Prostate gland (tissue), 2 donors: ENCODE data around the gene PDZRN3. TPM values are rescaled to one million over a fixed set of nuclear protein-coding genes. Genes with fewer than 3 reads are reported as not detected.

Experiments
- DNase-seq: peaks from one replicate; pipeline ENCODE4 v3.0.0-alpha.2; 2019; ENCODE audit warnings: low spot score
- H3K27ac ChIP-seq, 2 donors: fragments of 200-600 bp; sonication (generic); 2 replicates each; pipeline ENCODE4 v1.5.1; 2017 to 2019
- H3K27me3 ChIP-seq: fragments of 200-600 bp; sonication (generic); replicated peaks from 2 replicates; pipeline ENCODE4 v1.5.1; 2019; ENCODE audit not compliant: insufficient read depth
- H3K36me3 ChIP-seq, 2 donors: fragments of 200-600 bp; sonication (generic); 1 replicate in 1 of 2; 2 replicates in 1 of 2; pipeline versions ENCODE4 v1.5.1 to v1.8.1; 2017 to 2019
- H3K4me1 ChIP-seq: fragments of 200-600 bp; sonication (generic); replicated peaks from 2 replicates; pipeline ENCODE4 v1.5.1; 2019
- H3K4me3 ChIP-seq, 2 donors: fragments of 200-600 bp; sonication (generic); 2 replicates each; pipeline ENCODE4 v1.5.1; 2017 to 2019
- H3K9me3 ChIP-seq: fragments of 200-600 bp; sonication (generic); 2 replicates; pipeline ENCODE4 v1.5.1; 2017
- CTCF ChIP-seq, 4 experiments: fragments of 200-600 bp in 2 of 4; fragments of 450-650 bp in 2 of 4; sonication (generic) in 2 of 4; IDR thresholded peaks; 1 replicate in 3 of 4; 2 replicates in 1 of 4; pipeline ENCODE4 v1.5.1; 2016 to 2019; ENCODE audit warnings: antibody characterized with exemption in 4 of 4, mild to moderate bottlenecking in 2 of 4, moderate library complexity in 2 of 4
- POLR2A ChIP-seq: fragments of 450-650 bp; IDR thresholded peaks from one replicate; pipeline ENCODE4 v1.6.1; 2016; ENCODE audit warnings: antibody characterized with exemption, mild to moderate bottlenecking
- POLR2AphosphoS5 ChIP-seq: sonication (generic); formaldehyde crosslinking; IDR thresholded peaks from one replicate; pipeline ENCODE4 v1.6.1; 2017; ENCODE audit warnings: antibody characterized with exemption
- WGBS: methylation state at CpG from one replicate; pipeline ENCODE4 v1.1.5; 2018; 5-methylcytosine and 5-hydroxymethylcytosine counted together
- intact Hi-C: fragments of 100-400 bp; cut with DNase I; formaldehyde crosslinking; loops from one replicate; pipeline ENCODE4 v1.14.2; 2022
- total RNA-seq, 2 donors: library from RNA; depleted of rRNA; stranded (reverse); fragments of >200 nt; gene quantifications; one replicate each; pipeline ENCODE4 v1.1.0, GENCODE V29; 2016

Gene PDZRN3
- total RNA-seq, 2 donors from 2014 or later, result 80.9 to 143 TPM

DNA sequence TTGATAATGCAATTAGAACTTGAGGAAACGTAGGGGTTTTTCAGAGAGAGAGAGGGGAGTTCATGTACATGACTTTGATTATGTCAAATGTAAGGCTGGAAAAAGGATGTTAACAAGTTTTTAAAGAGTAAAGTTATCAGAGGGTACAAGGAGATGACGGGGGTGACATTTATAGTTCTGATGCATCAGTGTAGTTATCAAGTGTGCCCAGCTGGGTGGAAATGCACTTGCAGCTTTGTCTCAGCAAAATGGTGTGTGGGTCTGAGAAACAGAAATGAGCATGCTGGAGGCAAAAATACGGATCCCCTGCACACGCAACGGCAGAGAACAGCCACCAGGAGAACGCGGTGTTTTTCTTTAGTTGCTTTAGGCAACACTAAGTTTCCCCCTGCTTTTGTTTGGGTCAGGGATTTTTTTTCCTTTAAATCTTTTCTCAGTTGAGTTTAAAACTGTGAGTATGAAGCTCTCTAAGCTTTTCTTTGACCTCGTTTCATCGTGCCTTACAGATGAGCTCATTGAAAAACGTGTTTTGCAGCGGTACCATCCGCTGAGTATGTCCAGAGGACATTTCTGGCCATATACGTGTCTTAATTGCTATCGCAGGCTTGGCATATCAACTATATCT, 205.4 kb downstream of the PDZRN3 start:
- TF ChIP-seq CTCF (IDR thresholded peaks at IDR 0.05) (peak in 1 of 4 experiments; percentile 2), POLR2AphosphoS5 (no peak), POLR2A (no peak)
- no peak for DNase-seq
- Histone ChIP-seq H3K27ac (peak overlapping the region; percentile 2 to 20), H3K4me1 (peaks cover 6% of the 10 kb centered on the region), H3K36me3 (no peaks in the 10 kb centered on the region), H3K9me3 (no peaks in the 10 kb centered on the region), H3K27me3 (no peaks in the 10 kb centered on the region), H3K4me3 (no peak overlapping the region)
- intact Hi-C loops, result no loop called here
- WGBS, result 18% methylated on average over 14 of the region's 14 CpGs

DNA sequence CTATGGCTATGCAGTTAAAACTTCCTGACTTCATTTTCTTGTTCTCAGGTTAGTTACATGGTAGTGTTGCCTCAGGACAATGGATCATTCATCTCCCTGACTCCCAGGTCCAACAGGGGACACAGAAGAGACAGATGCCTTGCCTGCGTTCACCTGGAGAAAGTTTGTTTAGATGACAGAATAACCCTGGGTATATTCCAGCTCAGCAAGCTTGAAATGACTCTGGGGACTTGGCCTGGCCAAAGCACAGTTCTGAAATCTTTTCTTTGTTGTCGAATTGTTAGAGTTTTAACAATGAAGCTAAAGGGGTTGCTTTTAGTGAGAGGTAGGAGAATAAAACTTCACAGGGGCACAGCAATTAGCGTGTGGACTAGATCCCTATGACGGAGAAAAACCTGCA, 206.1 kb downstream of the PDZRN3 start:
- DNase-seq, result no peak
- peaks cover 6% of the 10 kb centered on the region for H3K4me1 ChIP-seq
- intact Hi-C loops, result no loop called here
- no peaks in the 10 kb centered on the region for H3K27me3 ChIP-seq
- peak overlapping the region; percentile 10 to 11 for H3K27ac ChIP-seq
- no peak for TF ChIP-seq POLR2A
- TF ChIP-seq CTCF (IDR thresholded peaks at IDR 0.05), result no peak
- TF ChIP-seq POLR2AphosphoS5, result no peak
- H3K4me3 ChIP-seq, result no peak overlapping the region
- H3K36me3 ChIP-seq, result no peaks in the 10 kb centered on the region
- no peaks in the 10 kb centered on the region for H3K9me3 ChIP-seq
- WGBS, result 34% methylated on average over 4 of the region's 4 CpGs

DNA sequence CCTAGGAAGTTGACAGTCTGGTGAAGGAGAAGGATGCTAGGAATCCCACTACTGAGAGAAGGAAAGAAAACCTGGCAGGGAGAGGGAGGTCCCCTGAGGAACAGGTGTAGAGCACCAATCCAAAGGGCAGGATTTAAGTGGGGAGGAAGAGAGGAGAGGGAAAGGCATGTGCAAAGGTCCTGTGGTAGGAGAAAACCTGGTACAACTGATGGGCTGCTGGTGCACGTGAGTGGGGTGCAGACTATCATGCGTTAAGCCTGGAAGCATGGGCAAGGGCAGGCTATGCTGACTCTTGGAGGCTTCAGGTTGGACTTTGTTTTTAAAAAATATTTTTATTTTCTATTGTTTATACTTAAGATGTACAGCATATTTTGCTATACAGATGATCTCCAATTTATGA, 209.6 kb downstream of the PDZRN3 start:
- no peak overlapping the region for H3K27ac ChIP-seq
- TF ChIP-seq POLR2AphosphoS5 (no peak), POLR2A (no peak), CTCF (IDR thresholded peaks at IDR 0.05) (no peak)
- no peak overlapping the region for H3K4me3 ChIP-seq
- H3K36me3 ChIP-seq, result no peaks in the 10 kb centered on the region
- intact Hi-C loops, result no loop called here
- H3K4me1 ChIP-seq, result no peaks in the 10 kb centered on the region
- H3K27me3 ChIP-seq, result no peaks in the 10 kb centered on the region
- no peaks in the 10 kb centered on the region for H3K9me3 ChIP-seq
- WGBS, result 90% methylated on average over 2 of the region's 2 CpGs
- no peak for DNase-seq

- Histone ChIP-seq H3K27ac (no peak overlapping the region), H3K4me3 (no peak overlapping the region), H3K27me3 (no peaks in the 10 kb centered on the region), H3K4me1 (no peaks in the 10 kb centered on the region), H3K9me3 (no peaks in the 10 kb centered on the region), H3K36me3 (no peaks in the 10 kb centered on the region)
- DNase-seq, result no peak
- WGBS, result 87% methylated on average over 9 of the region's 9 CpGs
- TF ChIP-seq POLR2AphosphoS5 (no peak), POLR2A (no peak), CTCF (IDR thresholded peaks at IDR 0.05) (no peak)
- intact Hi-C loops, result no loop called here
These were observed 211.1 kb downstream of the PDZRN3 start for GRCh38 chr3:73413619-73414018.

DNA sequence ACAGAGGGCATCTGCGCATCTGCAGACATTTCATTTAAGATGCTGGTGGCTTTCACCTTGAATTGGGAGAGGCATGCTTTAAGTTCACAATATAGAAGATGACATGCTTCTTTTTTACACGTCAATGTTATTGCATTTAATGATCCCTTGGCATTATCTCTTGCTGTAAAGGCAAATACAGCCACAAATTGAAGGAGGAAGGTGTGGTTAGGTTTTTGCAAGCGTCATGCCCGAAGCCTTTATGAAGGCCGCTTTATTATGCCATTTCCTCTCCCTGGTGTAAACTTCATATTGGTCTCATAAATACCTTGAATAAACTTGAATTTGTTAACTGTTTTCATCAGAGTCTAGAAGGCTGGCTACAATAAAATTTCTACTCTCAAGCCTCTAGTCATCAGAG, 212.7 kb downstream of the PDZRN3 start:
- no peaks in the 10 kb centered on the region for H3K27me3 ChIP-seq
- intact Hi-C loops, result no loop called here

More for the DNA sequence above, 212.7 kb downstream of the PDZRN3 start:
- 87% methylated on average over 5 of the region's 5 CpGs for WGBS
- Histone ChIP-seq H3K36me3 (no peaks in the 10 kb centered on the region), H3K9me3 (no peaks in the 10 kb centered on the region), H3K4me3 (no peak overlapping the region), H3K4me1 (no peaks in the 10 kb centered on the region), H3K27ac (no peak overlapping the region)
- no peak for DNase-seq
- no peak for TF ChIP-seq POLR2A
- TF ChIP-seq POLR2AphosphoS5, result no peak
- TF ChIP-seq CTCF (IDR thresholded peaks at IDR 0.05), result no peak
